GM10248 (cell line): ENCODE results near the gene KIN.

Source experiments
- CTCF ChIA-PET: fragments of 300-600 bp; sonication (Branson Sonifier 250); formaldehyde crosslinking; extraction: SDS; loops from one replicate; lab custom pipeline; 2021; ENCODE audit warnings: antibody characterized with exemption; lab: Yijun Ruan, JAX
- POLR2A ChIA-PET: fragments of 350-650 bp; sonication (Branson Sonifier 250); formaldehyde crosslinking; extraction: SDS; loops from one replicate; lab custom pipeline; 2020; ENCODE audit warnings: antibody characterized with exemption; lab: Yijun Ruan, JAX
- DNase-seq: peaks from one replicate; pipeline ENCODE4 v3.0.0; 2012; ENCODE audit errors: extremely low spot score
- TF ChIP-seq, protein P1 (sequence below): IDR thresholded peaks from 2 replicates; pipeline ENCODE4 v1.5.1; 2012; ENCODE audit warnings: mild to moderate bottlenecking, low read depth; ENCODE audit errors: extremely low read depth, missing control alignments, control extremely low read depth

KIN gene

GRCh38 chr10:7702288-7702812, 85.4 kb downstream of the KIN start:
- TF ChIP-seq, protein P1, sequence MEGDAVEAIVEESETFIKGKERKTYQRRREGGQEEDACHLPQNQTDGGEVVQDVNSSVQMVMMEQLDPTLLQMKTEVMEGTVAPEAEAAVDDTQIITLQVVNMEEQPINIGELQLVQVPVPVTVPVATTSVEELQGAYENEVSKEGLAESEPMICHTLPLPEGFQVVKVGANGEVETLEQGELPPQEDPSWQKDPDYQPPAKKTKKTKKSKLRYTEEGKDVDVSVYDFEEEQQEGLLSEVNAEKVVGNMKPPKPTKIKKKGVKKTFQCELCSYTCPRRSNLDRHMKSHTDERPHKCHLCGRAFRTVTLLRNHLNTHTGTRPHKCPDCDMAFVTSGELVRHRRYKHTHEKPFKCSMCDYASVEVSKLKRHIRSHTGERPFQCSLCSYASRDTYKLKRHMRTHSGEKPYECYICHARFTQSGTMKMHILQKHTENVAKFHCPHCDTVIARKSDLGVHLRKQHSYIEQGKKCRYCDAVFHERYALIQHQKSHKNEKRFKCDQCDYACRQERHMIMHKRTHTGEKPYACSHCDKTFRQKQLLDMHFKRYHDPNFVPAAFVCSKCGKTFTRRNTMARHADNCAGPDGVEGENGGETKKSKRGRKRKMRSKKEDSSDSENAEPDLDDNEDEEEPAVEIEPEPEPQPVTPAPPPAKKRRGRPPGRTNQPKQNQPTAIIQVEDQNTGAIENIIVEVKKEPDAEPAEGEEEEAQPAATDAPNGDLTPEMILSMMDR = no peak
- POLR2A ChIA-PET = no interaction called here
- no peak for DNase-seq
- CTCF ChIA-PET = interaction anchor here (1.2 kb wide), 1 partner anchor 16 kb away, joined by 3 read pairs; no protein-coding TSS in a partner anchor

DNA sequence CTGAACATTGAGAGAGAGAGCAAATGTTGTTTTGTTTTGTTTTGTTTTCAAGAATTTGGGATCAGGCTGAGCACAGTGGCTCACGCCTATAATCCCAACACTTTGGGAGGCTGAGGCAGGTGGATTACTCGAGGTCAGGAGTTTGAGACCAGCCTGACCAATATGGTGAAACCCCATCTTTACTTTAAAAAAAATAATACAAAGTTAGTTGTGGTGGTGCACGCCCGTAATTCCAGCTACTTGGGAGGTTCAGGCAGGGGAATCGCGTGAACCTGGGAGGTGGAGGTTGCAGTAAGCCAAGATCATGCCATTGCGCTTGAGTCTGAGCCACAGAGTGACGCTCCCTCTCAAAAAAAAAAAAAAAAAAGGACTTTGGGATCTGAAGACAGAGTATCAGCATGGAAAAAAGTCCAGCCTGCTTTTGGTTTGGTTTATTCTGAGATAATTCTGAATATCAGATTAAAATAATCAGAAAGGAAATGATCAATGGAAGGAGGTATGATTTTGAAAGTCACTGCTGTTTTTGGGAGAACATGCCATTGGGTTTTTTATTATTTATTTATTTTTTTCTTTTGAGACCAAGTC, 86.5 kb downstream of the KIN start:
- no peak for DNase-seq
- CTCF ChIA-PET = no interaction called here
- TF ChIP-seq, protein P1 = no peak
- POLR2A ChIA-PET = no interaction called here
